Smooth muscle cell (in vitro differentiated cells): ENCODE measurements around the gene NMNAT2. TPM values are rescaled to one million over a fixed set of nuclear protein-coding genes. Genes with fewer than 3 reads are reported as not detected.

Source experiments
- DNase-seq: peaks from one replicate; lab custom pipeline; 2025; ENCODE audit not compliant: unreplicated experiment; lab: John Stamatoyannopoulos, UW
- H2AFZ ChIP-seq: fragments of 200-600 bp; sonication (generic); 2 replicates; pipeline ENCODE4 v1.6.0; 2016; ENCODE audit warnings: antibody characterized with exemption, low read depth, mild to moderate bottlenecking
- H3F3A ChIP-seq: fragments of 200-600 bp; sonication (generic); 2 replicates; pipeline ENCODE4 v1.6.0; 2017; ENCODE audit warnings: antibody characterized with exemption, low read depth
- H3K27ac ChIP-seq: fragments of 200-600 bp; sonication (generic); 2 replicates; pipeline ENCODE4 v1.5.1; 2016; ENCODE audit warnings: low read depth, mild to moderate bottlenecking
- H3K27me3 ChIP-seq: fragments of 200-600 bp; sonication (generic); 2 replicates; pipeline ENCODE4 v1.6.1; 2016; ENCODE audit warnings: low read depth, mild to moderate bottlenecking
- H3K36me3 ChIP-seq: fragments of 200-600 bp; sonication (generic); 2 replicates; pipeline ENCODE4 v1.5.1; 2016; ENCODE audit warnings: low read depth
- H3K4me1 ChIP-seq: fragments of 200-600 bp; sonication (generic); 2 replicates; pipeline ENCODE4 v1.5.1; 2016; ENCODE audit warnings: low read depth
- H3K4me2 ChIP-seq: fragments of 200-600 bp; sonication (generic); 2 replicates; pipeline ENCODE4 v1.6.0; 2016; ENCODE audit warnings: mild to moderate bottlenecking
- H3K4me3 ChIP-seq: fragments of 200-600 bp; sonication (generic); 2 replicates; pipeline ENCODE4 v1.5.1; 2016; ENCODE audit warnings: mild to moderate bottlenecking
- H3K79me2 ChIP-seq: fragments of 200-600 bp; sonication (generic); 2 replicates; pipeline ENCODE4 v1.6.0; 2016; ENCODE audit warnings: low read depth, mild to moderate bottlenecking
- H3K9ac ChIP-seq: fragments of 200-600 bp; sonication (generic); 2 replicates; pipeline ENCODE4 v1.6.0; 2016; ENCODE audit warnings: low read depth
- H3K9me3 ChIP-seq: fragments of 200-600 bp; sonication (generic); replicated peaks from 2 replicates; pipeline ENCODE4 v1.5.1; 2016; ENCODE audit warnings: low read depth
- H4K20me1 ChIP-seq: fragments of 200-600 bp; sonication (generic); 2 replicates; pipeline ENCODE4 v1.6.0; 2016; ENCODE audit warnings: low read depth
- WGBS: methylation state at CpG from one replicate; pipeline ENCODE4 v1.1.7; 2016; ENCODE audit warnings: low lambda C conversion rate; 5-methylcytosine and 5-hydroxymethylcytosine counted together
- polyA plus RNA-seq: library from polyadenylated mRNA; unstranded; fragments of >200 nt; fragmentation: Nextera tagmentation; extraction: Ambion mirVana; gene quantifications from 2 replicates; pipeline ENCODE4 v1.2.1, GENCODE V29; 2016
- total RNA-seq: library from RNA; depleted of rRNA; stranded (reverse); fragments of >200 nt; gene quantifications from 2 replicates; pipeline ENCODE4 v1.2.3, GENCODE V29; 2014
- TF ChIP-seq, protein P1 (sequence below): fragments of 200-600 bp; sonication (generic); IDR thresholded peaks from 2 replicates; pipeline ENCODE4 v1.5.1; 2017; ENCODE audit warnings: borderline replicate concordance, mild to moderate bottlenecking, antibody characterized with exemption; ENCODE audit not compliant: insufficient read depth, poor library complexity, severe bottlenecking

NMNAT2 gene
- total and polyA plus RNA-seq, 2 experiments from 2014 or later, result 0.22 to 0.43 TPM

DNA sequence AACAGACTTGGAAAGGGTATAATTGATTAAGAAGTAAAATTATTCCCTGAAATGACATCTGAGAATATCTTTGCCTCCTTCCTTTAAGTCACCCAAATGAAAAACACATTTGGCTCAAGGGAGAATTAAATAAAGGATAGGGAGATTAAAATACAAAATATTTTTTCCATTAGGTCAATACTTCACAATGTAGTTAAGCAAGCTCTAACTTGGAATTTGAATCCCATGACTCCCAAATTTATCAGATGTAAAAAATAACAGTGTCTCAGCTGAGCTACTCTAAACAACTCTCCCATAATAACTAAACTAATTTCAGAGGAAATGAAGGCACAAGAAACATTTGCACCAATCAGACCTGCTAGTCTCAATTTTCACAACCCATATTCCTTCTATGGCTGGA lies 6.5 kb upstream of the NMNAT2 start:
- Histone ChIP-seq H3K4me1 (no peaks in the 10 kb centered on the region), H3K36me3 (no peaks in the 10 kb centered on the region), H3K27ac (no peak overlapping the region), H3K4me3 (no peak overlapping the region), H4K20me1 (no peaks in the 10 kb centered on the region), H2AFZ (no peak overlapping the region), H3K27me3 (no peaks in the 10 kb centered on the region), H3K9ac (no peak overlapping the region), H3K79me2 (no peaks in the 10 kb centered on the region), H3K9me3 (no peaks in the 10 kb centered on the region), H3F3A (no peaks in the 10 kb centered on the region), H3K4me2 (no peak overlapping the region)
- no peak for DNase-seq
- TF ChIP-seq, protein P1, sequence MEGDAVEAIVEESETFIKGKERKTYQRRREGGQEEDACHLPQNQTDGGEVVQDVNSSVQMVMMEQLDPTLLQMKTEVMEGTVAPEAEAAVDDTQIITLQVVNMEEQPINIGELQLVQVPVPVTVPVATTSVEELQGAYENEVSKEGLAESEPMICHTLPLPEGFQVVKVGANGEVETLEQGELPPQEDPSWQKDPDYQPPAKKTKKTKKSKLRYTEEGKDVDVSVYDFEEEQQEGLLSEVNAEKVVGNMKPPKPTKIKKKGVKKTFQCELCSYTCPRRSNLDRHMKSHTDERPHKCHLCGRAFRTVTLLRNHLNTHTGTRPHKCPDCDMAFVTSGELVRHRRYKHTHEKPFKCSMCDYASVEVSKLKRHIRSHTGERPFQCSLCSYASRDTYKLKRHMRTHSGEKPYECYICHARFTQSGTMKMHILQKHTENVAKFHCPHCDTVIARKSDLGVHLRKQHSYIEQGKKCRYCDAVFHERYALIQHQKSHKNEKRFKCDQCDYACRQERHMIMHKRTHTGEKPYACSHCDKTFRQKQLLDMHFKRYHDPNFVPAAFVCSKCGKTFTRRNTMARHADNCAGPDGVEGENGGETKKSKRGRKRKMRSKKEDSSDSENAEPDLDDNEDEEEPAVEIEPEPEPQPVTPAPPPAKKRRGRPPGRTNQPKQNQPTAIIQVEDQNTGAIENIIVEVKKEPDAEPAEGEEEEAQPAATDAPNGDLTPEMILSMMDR, result no peak

DNA sequence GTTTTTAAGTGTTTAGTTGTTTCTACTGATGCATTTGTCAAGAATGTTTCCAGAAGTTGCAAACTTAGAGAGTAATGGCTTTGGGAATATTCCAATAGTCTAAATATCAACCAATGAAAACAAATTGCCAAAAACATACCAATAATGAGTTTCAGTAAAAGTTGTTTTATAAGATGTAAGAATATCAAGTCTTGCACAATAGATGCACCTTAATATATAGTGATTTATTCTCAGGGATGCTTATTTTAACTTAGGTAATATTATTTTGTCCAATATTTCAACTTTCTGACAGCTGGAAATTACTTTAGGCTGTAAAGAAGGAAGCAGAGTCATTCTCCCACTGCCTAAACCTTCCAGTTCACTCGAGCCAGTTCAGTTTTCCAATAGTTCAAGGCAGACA lies 5.4 kb upstream of the NMNAT2 start:
- no peak overlapping the region for H2AFZ ChIP-seq
- H3K79me2 ChIP-seq, result no peaks in the 10 kb centered on the region
- no peak overlapping the region for H3K27ac ChIP-seq
- H3K4me1 ChIP-seq, result no peaks in the 10 kb centered on the region
- no peaks in the 10 kb centered on the region for H3K36me3 ChIP-seq
- H3K9ac ChIP-seq, result no peak overlapping the region
- 76% methylated on average over 1 of the region's 1 CpG for WGBS
- H3K9me3 ChIP-seq, result no peaks in the 10 kb centered on the region
- H4K20me1 ChIP-seq, result no peaks in the 10 kb centered on the region
- peaks cover 9% of the 10 kb centered on the region for H3K27me3 ChIP-seq
- H3K4me3 ChIP-seq, result no peak overlapping the region
- H3F3A ChIP-seq, result no peaks in the 10 kb centered on the region
- DNase-seq, result no peak
- H3K4me2 ChIP-seq, result no peak overlapping the region
- TF ChIP-seq, protein P1, result no peak

DNA sequence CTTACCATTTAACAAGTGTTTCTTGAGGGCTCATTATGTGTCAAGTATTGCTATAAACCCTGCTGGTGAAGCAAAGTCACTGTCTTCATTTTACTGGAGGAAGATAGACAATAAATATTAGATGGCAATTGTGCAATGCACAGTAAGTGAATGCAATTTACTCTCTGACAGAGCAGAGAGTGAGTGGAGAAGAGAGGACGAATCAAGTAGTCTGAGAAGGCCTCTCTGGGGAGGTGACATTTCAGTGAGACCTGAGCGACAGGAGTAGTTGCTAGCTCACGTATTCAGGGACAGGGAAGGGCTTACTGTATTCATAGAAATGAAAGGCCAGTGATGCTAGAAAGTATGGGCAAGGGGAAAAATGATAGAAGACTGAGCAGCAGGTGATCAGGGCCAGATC lies 1.2 kb upstream of the NMNAT2 start:
- Histone ChIP-seq H3K79me2 (no peaks in the 10 kb centered on the region), H3K27me3 (peaks cover 40% of the 10 kb centered on the region), H3F3A (no peaks in the 10 kb centered on the region), H3K4me1 (peaks cover 11% of the 10 kb centered on the region), H4K20me1 (no peaks in the 10 kb centered on the region), H3K4me2 (no peak overlapping the region), H3K4me3 (no peak overlapping the region), H3K9ac (no peak overlapping the region), H3K9me3 (no peaks in the 10 kb centered on the region), H3K36me3 (no peaks in the 10 kb centered on the region), H3K27ac (no peak overlapping the region), H2AFZ (no peak overlapping the region)
- DNase-seq, result no peak
- TF ChIP-seq, protein P1, result no peak
- 88% methylated on average over 3 of the region's 3 CpGs for WGBS

DNA sequence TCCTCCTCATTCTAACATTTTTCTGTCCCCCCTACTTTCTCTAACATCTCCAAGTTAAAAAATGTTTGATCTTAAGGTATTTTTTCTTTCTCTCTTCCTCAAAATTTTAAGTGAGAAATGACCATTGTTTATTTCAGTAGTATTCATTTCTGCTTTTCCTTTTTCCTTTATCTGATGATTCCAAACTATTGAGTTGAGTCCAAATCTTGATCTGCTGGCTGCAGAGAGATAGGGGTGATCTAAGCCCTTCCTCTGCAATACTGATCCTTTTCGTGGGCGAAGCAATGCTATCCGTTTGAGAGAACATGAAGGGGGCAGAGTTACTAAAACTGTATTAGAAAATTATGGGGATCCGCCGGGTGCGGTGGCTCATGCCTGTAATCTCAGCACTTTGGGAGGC lies 516 bp upstream of the NMNAT2 start:
- 84% methylated on average over 6 of the region's 6 CpGs for WGBS
- Histone ChIP-seq H3K4me3 (peak overlapping the region; percentile 47), H3K27ac (no peak overlapping the region), H3F3A (no peaks in the 10 kb centered on the region), H2AFZ (no peak overlapping the region), H3K79me2 (no peaks in the 10 kb centered on the region), H3K27me3 (peaks cover 40% of the 10 kb centered on the region), H3K9ac (no peak overlapping the region), H3K36me3 (no peaks in the 10 kb centered on the region), H4K20me1 (no peaks in the 10 kb centered on the region), H3K9me3 (no peaks in the 10 kb centered on the region), H3K4me2 (peak overlapping the region; percentile 90), H3K4me1 (peaks cover 11% of the 10 kb centered on the region)
- no peak for DNase-seq
- TF ChIP-seq, protein P1, result no peak
